ENCODE measurements around the gene DGKZ.
"Not testable (repeated sequence)": the region's sequence is repeated elsewhere in the genome, so short reads cannot be mapped to it uniquely, and the experiment has no call there.

Gene DGKZ

GRCh38 chr11:46377831-46378230 is 30.6 kb downstream of the DGKZ start:
- H3K4me3 ChIP-seq (ENCODE audit: low read depth, low read length): no peak overlapping the region
- no peak for TF ChIP-seq CTCF (IDR thresholded peaks at IDR 0.05; ENCODE audit: low read depth, low read length, missing control alignments)
- DNase-seq (ENCODE audit: low read depth): no peak

- no peak for TF ChIP-seq CTCF (IDR thresholded peaks at IDR 0.05; ENCODE audit: low read depth, low read length, missing control alignments)
- no peak for DNase-seq (ENCODE audit: low read depth)
- no peak overlapping the region for H3K4me3 ChIP-seq (ENCODE audit: low read depth, low read length)
These were observed 31.0 kb downstream of the DGKZ start for GRCh38 chr11:46378296-46378695.

GRCh38 chr11:46378811-46379481 is 31.7 kb downstream of the DGKZ start:
- no peak for DNase-seq (ENCODE audit: low read depth)
- TF ChIP-seq CTCF (IDR thresholded peaks at IDR 0.05; ENCODE audit: low read depth, low read length, missing control alignments): no peak
- no peak overlapping the region for H3K4me3 ChIP-seq (ENCODE audit: low read depth, low read length)

GRCh38 chr11:46379482-46380293 is 32.4 kb downstream of the DGKZ start:
- not testable (repeated sequence) for H3K4me3 ChIP-seq (ENCODE audit: low read depth, low read length); DNase-seq (ENCODE audit: low read depth)

- DNase-seq (ENCODE audit: low read depth): no peak
- peak overlapping the region; percentile 54 for H3K4me3 ChIP-seq (ENCODE audit: low read depth, low read length)
- TF ChIP-seq CTCF (IDR thresholded peaks at IDR 0.05; ENCODE audit: low read depth, low read length, missing control alignments): no peak
These were observed 33.2 kb downstream of the DGKZ start for GRCh38 chr11:46380340-46381047.

GRCh38 chr11:46381048-46381818 is 34.0 kb downstream of the DGKZ start, which contains the start of gene MDK:
MDK (plus strand) TSS chr11:46381669; CDS start chr11:46382058, 389 bp downstream.
- peak within 1 kb of the TSS; percentile 54 for H3K4me3 ChIP-seq (ENCODE audit: low read depth, low read length)
- TF ChIP-seq CTCF (IDR thresholded peaks at IDR 0.05; ENCODE audit: low read depth, low read length, missing control alignments): no peak
- DNase-seq (ENCODE audit: low read depth): no peak
